Epidermal melanocyte (primary cell): ENCODE data around the gene HSD3B7.
"Not testable (repeated sequence)": the region's sequence is repeated elsewhere in the genome, so short reads cannot be mapped to it uniquely, and the experiment has no call there.

Experiments used
- DNase-seq: peaks from one replicate; pipeline ENCODE4 v3.0.0; 2011; ENCODE audit warnings: low spot score; ENCODE audit not compliant: insufficient read length

The HSD3B7 gene

DNA sequence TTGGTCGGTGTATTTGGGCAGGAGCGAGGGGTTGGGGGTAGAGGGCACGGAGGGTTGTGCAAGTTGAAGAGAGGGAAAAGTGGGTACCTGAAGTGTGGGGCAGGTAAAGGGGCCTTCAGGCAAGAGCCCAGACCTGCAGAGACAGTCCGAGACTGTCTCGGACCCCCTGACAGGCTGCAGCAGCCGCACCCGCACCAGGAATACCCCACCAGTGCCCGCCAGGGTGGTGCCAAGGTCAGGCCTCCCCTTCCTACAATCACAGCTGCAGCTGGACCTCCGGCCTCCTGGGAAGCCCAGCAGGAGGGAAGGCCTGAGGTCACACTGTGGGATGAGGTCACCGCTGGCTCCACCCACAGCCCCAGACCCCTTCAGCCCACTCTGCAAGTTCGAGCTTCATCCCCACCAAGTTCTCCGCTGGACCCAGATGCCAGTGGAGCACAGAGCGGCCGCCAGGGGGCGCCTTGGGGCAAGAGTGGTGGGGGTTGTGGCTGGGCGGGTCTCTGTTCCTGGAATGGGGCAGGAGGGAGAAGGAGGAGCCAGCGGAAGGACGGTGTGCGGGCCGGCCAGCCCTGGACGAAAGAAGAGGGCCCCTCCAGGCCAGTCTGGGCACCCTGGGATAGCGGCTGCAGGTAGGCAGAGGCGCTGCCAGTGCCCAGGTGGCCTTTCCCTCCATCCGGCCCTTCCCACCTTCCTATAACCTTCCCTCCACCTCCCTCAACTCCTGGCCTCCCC lies at the start of gene HSD3B7:
Gene HSD3B7, plus strand, starts transcription at position 539 of the 732 bp plus-strand sequence. CDS start 452 bp downstream, outside the sequence.
- DNase-seq: peak; percentile 99

DNA sequence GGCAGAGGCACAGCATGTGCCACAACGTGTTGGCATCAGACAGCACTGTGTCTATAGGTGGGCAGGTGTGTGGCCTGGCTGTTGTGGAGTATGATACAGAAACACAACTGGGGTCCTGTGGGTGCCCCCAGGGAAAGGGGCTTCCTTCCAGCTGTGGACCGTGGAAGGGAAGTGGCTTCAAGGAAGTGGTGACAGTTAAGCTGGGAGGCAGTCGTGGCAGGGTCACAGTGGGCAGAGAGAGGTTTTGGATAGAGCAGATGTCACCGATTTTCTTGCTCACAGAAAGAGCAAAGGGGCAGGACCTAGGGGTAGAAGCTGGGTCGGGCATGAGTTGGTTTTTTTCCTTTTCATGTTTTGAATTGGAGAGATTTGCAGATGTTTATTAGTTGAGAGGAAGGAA lies 47.3 kb upstream of the HSD3B7 start:
- DNase-seq: no peak

DNA sequence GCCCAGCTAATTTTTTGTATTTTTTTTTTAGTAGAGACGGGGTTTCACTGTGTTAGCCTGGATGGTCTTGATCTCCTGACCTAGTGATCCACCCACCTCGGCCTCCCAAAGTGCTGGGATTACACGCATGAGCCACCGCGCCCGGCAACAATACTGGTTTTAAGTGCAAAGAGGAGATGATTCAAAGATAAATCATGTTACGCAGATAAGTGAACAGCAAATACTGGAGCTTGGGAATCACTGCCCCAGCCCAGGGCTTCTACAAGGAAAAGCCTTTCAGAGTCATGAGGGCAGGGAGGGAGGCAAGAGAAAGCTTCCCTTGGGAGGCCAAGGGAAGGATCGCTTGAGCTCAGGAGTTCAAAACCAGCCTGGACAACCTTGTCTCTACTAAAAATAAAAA lies 45.4 kb upstream of the HSD3B7 start:
- DNase-seq: not testable (repeated sequence)

DNA sequence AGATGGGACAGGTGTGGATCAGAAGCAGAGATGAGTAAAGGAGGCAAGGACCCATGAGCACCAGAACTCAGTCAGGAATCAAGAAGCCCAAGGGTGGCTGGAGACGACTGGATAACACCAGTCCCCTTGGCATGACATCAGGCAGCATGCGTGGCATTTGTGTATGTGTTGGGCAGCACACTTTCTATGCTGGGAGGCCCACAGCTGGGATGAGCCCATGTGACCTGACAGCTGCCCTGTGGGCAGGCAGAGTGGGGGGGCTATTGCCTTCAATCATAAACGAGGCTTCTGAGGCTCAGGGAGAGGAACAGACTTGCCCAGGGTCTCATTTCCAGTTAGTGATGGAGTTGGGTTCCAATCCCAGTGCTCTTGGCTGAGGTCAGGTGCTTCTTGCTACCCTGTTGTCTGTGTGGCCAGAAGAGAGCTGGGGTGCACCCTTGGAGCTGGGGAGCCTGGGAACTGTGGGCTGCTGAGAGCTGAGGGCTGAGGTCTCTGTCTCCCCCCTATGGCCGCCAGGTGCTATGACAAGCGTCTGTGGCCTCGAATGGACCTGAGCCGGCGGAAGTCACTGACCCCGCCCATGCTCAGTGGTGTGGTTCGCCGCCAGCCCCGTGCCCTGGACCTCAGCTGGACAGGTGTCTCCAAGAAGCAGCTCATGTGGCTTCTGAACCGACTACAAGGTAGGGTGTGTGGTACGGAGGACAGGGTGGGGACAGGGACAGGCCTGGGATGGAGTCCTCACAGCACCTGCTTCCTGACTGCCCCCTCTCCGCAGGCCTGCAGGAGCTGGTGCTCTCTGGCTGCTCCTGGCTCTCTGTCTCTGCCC lies 43.2 kb upstream of the HSD3B7 start:
- peak; percentile 74 for DNase-seq

DNA sequence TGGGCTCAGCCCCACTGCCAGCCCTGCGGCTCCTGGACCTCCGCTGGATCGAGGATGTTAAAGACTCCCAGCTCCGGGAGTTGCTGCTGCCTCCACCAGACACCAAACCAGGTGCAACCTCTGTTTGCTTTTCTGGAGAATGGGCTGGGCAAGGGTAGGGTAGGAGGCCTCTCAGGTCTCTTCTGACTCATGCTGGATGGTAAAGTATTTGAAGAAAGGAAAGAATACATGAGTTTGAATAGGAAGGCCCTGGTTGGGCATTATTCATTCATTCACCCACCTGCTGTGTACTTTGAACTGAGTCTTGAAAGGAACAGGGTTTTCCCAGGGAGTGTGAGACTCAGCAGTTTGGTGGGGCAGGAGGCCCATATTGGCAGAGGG lies 42.6 kb upstream of the HSD3B7 start:
- DNase-seq: no peak

DNA sequence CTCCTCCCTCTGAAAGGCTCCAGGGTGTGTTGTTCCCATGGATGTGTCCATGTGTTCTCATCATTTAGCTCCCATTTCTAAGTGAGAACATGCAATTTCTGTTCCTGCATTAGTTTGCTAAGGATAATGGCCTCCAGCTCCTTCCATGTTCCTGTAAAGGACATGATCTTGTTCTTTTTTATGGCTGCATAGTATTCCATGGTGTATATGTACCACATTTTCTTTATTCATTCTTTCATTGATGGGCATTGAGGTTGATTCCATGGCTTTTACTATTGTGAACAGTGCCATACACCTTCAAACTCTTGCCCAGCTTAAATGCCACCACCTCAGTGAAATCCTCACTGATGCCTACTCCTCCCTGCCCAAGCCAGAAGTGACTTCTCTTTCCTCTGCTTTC lies 40.7 kb upstream of the HSD3B7 start:
- no peak for DNase-seq

DNA sequence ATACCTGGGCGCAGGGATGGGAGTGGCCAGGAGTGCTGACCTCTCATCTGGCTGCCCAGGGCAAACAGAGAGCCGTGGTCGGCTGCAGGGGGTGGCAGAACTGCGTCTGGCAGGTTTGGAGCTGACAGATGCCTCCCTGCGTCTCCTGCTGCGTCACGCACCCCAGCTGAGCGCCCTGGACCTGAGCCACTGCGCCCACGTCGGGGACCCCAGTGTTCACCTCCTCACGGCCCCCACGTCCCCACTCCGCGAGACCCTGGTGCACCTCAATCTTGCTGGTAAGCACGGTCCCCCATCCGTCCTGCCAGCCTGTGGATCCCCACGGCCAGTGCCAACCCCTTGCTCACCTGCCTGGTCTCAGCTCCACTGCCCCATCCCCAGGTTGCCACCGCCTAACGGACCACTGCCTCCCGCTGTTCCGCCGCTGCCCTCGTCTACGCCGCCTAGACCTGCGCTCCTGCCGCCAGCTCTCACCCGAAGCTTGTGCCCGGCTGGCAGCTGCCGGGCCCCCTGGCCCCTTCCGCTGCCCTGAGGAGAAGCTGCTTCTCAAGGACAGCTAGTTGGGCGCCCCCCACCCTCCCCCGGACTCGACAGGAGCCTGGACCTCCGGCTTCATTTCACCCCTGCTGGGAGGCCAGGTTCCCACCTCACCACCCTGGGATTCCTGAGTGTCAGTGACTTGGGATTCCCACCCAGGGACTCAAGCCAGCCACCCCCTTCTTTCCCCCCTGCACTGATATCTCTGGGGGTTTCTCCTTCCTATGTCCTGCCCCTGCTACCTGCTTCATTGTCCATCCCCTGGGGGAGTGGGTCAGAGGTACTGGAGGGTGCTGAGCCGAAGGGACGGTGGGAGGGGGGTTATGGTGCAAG lies 38.1 kb upstream of the HSD3B7 start:
- DNase-seq: no peak

DNA sequence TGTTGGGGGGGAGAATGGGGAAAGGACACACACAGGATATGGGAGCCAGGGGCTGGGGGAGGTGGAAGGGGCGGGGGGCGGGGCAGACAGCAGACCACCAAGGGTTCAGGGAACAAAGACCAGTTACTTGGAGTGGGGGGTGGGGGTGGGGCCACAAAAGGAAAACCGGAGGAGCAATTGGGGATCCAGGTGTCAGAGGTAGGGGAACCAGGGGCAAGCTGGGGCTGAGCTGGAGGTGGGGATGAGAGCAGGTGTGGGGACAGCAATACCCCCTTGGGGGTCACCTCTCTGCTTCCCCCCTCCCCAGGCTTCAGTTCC lies 37.5 kb upstream of the HSD3B7 start:
- no peak for DNase-seq

DNA sequence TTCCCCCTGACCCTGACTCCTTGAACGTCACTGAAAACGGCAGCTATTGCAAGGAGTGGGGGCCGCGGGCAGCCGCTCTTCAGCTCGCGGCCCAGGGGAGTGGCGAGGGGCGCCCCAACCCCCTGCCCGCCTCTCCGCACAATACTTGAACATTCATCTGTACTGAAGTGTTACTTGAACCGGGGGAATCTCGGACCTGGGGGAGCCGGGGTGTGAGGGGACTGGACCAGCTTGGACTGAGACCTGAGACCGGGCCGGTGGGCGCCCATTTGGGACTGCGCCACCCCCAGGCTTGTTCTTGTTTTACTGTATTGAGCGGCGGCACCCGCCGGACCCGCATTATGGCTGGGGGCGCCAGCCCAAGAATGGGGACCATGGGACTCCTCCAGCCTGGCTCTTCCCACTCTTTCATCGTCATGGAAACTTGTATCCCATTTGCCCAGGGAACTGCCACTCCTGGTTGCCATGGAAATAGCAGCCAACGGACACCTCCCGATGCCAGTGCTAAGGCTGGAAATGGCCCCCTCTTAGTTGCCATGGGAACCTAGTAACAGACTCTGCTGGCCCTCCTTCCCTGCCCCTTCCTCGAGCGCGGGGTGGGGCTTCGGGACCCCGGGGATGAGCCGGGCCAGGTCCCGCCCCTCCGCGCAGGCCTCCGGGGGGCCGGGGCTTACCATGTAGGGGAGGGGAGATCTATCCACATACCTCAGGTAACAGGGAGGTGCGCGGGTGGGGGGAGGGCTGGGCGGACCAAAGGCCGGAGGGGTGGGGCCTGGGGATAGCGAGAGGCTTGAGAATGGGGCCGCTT lies 36.9 kb upstream of the HSD3B7 start:
- DNase-seq: peak; percentile 88

DNA sequence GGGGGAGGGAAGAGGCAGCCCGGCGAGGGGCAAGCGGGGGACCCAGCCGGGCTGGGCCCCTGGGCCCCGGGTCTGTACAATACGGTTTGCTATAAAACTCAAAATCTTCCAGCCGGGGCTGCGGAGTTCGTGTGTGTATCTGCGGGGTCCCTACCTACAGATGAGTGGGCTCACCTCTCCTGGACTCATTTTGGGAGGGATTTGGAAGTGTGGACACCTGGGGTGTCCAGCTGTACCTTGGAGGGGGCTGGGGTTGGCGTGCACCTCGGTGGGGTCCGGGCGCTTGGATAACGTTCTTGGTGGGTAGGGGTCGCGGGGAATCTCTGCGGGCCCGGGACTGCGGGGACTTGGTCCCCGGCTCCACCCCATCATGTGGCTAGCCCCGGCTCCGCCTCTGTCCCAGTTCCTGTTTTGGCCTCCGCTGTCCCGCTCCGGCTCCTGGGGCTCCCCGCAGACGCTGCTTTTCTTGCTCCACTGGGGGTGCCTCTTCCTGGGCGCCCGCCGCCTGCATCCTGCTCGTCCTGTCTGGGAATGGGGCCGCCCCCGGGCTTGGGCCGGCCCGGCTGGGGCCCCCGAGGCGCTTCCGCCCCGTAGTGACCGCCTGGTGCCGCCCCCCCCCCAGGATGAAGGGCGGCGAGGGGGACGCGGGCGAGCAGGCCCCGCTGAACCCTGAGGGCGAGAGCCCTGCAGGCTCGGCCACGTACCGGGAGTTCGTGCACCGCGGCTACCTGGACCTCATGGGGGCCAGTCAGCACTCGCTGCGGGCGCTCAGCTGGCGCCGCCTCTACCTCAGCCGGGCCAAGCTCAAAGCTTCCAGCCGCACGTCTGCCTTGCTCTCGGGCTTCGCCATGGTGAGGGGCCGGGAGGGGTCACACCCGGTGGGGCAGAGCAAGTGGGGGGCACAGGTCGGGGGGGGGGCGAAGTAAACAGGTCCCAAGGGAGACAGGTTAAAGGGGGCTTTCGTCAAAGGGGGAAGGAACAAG lies 36.0 kb upstream of the HSD3B7 start, which contains the start of gene ORAI3:
Gene ORAI3, plus strand, starts transcription at position 402 of the 983 bp plus-strand sequence. Its CDS starts 222 bp downstream, at position 624.
- DNase-seq: peak; percentile 31

DNA sequence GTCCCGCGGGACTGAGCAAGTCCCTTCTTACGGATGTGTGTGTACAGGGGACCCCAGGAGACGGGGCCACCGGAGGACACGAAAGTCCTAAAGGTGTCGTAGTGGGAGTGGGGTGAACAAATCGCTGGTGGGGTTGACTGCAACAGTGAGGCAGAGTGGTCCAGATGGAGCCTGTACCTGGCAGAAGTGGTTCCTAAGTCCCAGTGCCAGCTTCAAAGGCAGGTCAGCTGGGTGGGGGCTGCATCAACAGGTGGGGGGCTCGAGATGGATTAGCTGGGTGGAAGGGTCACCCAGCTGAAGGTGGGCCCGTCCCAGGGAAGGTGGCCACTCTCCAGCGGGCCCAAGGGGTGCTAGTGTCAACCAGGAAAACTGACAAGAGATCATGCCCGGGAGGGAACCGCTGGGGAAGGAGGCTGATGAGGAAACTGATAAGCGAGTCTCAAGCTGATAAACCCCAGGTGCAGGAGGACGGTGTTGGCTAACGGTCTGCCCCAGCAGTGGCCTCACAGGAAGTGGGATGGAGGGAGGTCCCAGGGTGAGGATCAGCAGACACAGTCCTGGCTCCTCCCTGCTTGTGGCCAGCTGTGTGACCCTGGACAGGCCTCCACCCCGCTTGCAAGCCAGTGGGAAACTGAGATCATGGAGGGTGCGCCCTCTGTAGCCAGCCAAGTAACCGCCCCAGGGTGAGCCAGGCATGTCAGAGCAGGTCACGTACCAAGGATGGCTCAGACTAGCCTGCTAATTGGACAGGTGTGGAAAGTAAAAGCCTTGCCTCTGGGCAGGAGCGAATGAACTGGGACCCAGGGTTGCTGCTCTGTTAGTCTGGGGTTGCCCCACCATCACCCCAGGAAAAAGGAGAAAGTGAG lies 35.1 kb upstream of the HSD3B7 start:
- no peak for DNase-seq

DNA sequence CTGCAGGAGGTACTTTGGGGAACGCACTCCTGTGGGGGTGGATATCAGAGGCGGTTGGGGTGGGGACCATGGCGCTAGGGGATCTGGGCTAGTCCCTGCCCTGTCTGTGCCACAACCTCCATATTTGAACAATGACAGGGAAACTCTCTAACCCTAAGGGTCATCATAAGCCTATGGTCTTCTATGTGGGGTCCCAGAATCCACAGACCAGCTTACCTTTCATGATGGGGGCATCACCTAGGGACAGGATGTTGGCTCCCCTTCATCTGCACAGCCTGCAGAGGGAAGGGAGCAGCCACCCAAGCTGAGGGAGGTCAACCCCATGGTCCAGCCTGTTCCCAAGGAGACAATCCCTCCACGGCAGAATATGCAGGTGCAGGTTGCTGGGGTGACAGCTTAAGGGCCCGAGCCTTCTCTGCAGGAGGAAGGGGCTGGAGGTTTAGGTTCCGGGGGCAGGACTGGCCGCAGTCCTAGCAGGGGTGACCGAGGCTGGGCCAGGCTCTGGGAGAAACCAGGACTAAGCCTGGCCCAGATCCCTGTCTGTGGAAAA lies 34.4 kb upstream of the HSD3B7 start:
- DNase-seq: no peak

DNA sequence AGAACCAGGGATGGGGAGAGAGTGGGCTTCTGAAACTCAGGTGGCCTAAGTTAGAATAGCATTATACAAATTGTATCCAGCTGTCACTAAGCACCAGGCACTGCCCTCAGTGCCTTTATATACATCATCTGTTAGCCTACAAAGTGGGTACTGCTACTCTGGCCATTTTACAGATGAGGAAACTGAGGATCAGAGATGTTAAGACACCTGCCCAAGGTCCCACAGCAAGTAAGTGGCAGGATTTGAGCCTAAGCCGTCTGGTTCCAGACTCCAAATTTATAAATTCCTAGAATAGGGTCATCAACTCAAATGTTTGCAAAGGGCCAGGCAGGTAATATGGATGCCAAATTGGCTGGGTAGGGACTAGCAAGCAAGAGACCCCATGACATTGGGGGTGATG lies 33.8 kb upstream of the HSD3B7 start:
- no peak for DNase-seq

DNA sequence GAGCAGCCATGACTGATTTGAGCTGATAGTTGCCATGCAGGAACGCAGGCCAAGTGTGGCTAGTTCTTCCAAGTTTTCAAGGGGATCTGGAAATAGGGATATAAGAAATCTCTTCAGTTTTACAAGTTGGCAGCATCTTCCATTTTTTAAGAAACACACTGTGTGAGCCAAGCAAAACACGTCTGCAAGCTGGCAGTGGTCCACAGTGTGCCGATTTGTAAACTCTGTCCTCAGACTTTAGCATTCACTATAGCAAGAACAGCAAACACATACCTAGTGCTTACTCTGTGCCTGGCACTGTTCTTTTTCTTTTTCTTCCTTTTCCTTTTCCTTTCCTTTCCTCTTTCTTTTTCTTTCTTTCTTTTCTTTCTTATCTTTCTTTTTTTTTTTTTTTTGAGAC lies 33.3 kb upstream of the HSD3B7 start:
- DNase-seq: no peak

DNA sequence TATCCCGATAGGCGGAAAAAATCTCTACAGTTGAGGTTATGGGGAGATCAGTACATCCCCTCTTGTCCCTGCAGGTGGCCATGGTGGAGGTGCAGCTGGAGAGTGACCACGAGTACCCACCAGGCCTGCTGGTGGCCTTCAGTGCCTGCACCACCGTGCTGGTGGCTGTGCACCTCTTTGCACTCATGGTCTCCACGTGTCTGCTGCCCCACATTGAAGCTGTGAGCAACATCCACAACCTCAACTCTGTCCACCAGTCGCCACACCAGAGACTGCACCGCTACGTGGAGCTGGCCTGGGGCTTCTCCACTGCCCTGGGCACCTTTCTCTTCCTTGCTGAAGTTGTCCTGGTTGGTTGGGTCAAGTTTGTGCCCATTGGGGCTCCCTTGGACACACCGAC lies 31.9 kb upstream of the HSD3B7 start:
- no peak for DNase-seq

DNA sequence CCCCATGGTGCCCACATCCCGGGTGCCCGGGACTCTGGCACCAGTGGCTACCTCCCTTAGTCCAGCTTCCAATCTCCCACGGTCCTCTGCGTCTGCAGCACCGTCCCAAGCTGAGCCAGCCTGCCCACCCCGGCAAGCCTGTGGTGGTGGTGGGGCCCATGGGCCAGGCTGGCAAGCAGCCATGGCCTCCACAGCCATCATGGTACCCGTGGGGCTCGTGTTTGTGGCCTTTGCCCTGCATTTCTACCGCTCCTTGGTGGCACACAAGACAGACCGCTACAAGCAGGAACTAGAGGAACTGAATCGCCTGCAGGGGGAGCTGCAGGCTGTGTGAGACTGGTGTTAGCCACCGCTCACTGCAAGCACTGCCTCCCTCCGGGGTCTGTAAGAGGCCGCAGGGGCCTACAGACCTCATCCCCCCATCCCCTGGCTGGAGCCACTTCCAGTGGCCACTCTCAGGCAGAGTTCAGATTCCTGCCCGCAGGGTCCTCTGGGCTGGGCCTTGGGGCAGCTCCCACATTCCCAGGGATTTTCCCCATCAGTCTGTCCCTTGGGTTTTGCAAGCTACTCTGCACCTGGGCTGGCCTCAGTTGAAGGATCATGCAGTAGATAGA lies 31.4 kb upstream of the HSD3B7 start:
- peak; percentile 14 for DNase-seq

DNA sequence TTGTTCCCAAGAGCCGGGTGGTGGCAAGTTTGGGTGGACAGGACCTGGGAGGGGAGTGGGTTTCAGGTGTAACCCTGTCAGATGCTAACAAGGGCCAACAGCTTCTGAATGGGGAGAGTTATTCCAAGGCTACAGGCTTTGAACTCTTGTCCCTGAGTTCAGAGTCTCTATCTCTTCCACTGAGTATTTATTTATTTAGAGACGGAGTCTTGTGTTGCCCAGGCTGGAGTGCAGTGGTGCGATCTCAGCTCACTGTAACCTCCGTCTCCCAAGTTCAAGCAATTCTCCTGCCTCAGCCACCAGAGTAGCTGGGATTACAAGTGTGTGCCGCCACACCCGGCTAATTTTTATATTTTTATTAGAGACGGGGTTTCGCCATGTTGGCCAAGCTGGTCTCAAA lies 30.0 kb upstream of the HSD3B7 start:
- peak; percentile 7 for DNase-seq
